Measurements from ENCODE around the gene FLYWCH2. TPM values are rescaled to one million over a fixed set of nuclear protein-coding genes. Genes with fewer than 3 reads are reported as not detected.
A peak's percentile ranks its signal among the peaks of the same experiment; 100 is the strongest.

FLYWCH2 gene
- total and polyA plus RNA-seq, 2 of the 13 experiments (the other 11 are each of a cell fraction or from before 2014, with no cell fraction given): 16.9 to 19.8 TPM

DNA sequence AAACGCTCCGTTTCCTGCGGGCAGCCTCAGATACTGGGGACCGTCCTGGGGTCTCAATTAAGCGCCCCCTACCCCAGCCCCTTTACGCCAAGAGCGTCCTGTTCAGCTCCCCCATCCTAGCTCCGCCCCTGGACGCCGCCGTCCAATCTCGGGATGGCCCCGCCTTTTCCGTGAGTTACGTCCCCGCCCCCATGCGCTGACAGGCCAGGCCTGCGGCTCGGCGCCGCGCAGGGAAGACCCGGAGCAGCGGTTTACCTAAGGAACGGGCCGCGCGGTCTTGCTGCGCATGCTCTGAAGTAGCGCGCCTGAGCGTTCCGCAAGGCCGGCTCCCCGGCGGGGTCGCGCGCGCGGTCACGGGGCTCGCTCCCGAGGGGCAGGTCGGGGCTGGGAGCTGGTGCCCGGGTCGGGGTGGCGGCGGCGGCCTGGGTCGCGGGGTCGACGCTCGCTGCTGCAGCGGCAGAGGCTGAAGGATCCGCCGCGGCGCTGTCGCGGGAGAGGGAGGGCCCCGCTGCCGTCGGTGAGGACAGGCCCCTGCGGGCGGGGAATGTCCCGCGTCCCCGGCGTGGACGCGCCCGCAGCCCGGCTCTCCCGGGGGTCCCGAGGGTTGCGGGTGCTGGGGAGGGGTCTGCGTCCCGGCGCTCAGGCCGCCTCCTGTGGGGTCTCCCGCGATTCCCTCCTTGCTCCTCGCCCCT, 28.8 kb downstream of the FLYWCH2 start, which contains the start of gene FLYWCH1 (continued):
- peak; percentile 18; the same call in 1 of the 2 replicates for TF ChIP-seq SOX5 (CRISPR knock-in tag; IDR thresholded peaks at IDR 0.05; ENCODE audit: borderline replicate concordance)
- 0 out of 2 replicates have a peak, but pooled peaks have one; percentile 66 for TF ChIP-seq MEF2D (CRISPR knock-in tag; IDR thresholded peaks at IDR 0.05)
- TF ChIP-seq, protein P1, sequence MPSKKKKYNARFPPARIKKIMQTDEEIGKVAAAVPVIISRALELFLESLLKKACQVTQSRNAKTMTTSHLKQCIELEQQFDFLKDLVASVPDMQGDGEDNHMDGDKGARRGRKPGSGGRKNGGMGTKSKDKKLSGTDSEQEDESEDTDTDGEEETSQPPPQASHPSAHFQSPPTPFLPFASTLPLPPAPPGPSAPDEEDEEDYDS (CRISPR knock-in tag; IDR thresholded peaks at IDR 0.05): peak; percentile 73
- TF ChIP-seq PPARG (CRISPR knock-in tag; conservative IDR thresholded peaks at IDR 0.05): 0 out of 2 replicates have a peak, but pooled peaks have one; percentile 26
- TF ChIP-seq NFYC (CRISPR knock-in tag; IDR thresholded peaks at IDR 0.05): peak; percentile 75
- no peak for TF ChIP-seq KMT2A (CRISPR knock-in tag; IDR thresholded peaks at IDR 0.05)
- peak; percentile 71 for TF ChIP-seq YY1 (IDR thresholded peaks at IDR 0.05; ENCODE audit: insufficient read depth, insufficient replicate concordance, low read depth, low read length)
- TF ChIP-seq, protein P2, sequence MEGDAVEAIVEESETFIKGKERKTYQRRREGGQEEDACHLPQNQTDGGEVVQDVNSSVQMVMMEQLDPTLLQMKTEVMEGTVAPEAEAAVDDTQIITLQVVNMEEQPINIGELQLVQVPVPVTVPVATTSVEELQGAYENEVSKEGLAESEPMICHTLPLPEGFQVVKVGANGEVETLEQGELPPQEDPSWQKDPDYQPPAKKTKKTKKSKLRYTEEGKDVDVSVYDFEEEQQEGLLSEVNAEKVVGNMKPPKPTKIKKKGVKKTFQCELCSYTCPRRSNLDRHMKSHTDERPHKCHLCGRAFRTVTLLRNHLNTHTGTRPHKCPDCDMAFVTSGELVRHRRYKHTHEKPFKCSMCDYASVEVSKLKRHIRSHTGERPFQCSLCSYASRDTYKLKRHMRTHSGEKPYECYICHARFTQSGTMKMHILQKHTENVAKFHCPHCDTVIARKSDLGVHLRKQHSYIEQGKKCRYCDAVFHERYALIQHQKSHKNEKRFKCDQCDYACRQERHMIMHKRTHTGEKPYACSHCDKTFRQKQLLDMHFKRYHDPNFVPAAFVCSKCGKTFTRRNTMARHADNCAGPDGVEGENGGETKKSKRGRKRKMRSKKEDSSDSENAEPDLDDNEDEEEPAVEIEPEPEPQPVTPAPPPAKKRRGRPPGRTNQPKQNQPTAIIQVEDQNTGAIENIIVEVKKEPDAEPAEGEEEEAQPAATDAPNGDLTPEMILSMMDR (CRISPR knock-in tag; IDR thresholded peaks at IDR 0.05): 0 out of 2 replicates have a peak, but pooled peaks have one; percentile 24
- TF ChIP-seq, protein P3, sequence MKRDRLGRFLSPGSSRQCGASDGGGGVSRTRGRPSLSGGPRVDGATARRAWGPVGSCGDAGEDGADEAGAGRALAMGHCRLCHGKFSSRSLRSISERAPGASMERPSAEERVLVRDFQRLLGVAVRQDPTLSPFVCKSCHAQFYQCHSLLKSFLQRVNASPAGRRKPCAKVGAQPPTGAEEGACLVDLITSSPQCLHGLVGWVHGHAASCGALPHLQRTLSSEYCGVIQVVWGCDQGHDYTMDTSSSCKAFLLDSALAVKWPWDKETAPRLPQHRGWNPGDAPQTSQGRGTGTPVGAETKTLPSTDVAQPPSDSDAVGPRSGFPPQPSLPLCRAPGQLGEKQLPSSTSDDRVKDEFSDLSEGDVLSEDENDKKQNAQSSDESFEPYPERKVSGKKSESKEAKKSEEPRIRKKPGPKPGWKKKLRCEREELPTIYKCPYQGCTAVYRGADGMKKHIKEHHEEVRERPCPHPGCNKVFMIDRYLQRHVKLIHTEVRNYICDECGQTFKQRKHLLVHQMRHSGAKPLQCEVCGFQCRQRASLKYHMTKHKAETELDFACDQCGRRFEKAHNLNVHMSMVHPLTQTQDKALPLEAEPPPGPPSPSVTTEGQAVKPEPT (CRISPR knock-in tag; IDR thresholded peaks at IDR 0.05; ENCODE audit: low read depth): peak; percentile 87; the same call in 1 of the 2 replicates
- TF ChIP-seq FOXP1 (IDR thresholded peaks at IDR 0.05): no peak
- 0 out of 2 replicates have a peak, but pooled peaks have one; percentile 15 for TF ChIP-seq FOXP1 (CRISPR knock-in tag; IDR thresholded peaks at IDR 0.05)
- TF ChIP-seq ZNF441 (CRISPR knock-in tag; IDR thresholded peaks at IDR 0.05; ENCODE audit: borderline replicate concordance): peak; percentile 75; the same call in 1 of the 2 replicates
- peak; percentile 91 for TF ChIP-seq SPEN (CRISPR knock-in tag; IDR thresholded peaks at IDR 0.05; ENCODE audit: low read depth)
- TF ChIP-seq ZBTB7A (CRISPR knock-in tag; IDR thresholded peaks at IDR 0.05): peak; percentile 48; the same call in 1 of the 2 replicates
- TF ChIP-seq ZNF772 (CRISPR knock-in tag; IDR thresholded peaks at IDR 0.05): peak; percentile 63
- TF ChIP-seq, protein P4, sequence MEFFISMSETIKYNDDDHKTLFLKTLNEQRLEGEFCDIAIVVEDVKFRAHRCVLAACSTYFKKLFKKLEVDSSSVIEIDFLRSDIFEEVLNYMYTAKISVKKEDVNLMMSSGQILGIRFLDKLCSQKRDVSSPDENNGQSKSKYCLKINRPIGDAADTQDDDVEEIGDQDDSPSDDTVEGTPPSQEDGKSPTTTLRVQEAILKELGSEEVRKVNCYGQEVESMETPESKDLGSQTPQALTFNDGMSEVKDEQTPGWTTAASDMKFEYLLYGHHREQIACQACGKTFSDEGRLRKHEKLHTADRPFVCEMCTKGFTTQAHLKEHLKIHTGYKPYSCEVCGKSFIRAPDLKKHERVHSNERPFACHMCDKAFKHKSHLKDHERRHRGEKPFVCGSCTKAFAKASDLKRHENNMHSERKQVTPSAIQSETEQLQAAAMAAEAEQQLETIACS (CRISPR knock-in tag; IDR thresholded peaks at IDR 0.05): peak; percentile 98
- peak; percentile 56; the same call in 1 of the 2 replicates for TF ChIP-seq ZNF563 (CRISPR knock-in tag; IDR thresholded peaks at IDR 0.05)
- TF ChIP-seq RAD21 (CRISPR knock-in tag; IDR thresholded peaks at IDR 0.05): peak; percentile 58; the same call in 1 of the 2 replicates
- TF ChIP-seq XRCC5 (optimal IDR thresholded peaks at IDR 0.05; ENCODE audit: low read length): peak; percentile 90
- peak; percentile 94 for TF ChIP-seq HNRNPLL (IDR thresholded peaks at IDR 0.05; ENCODE audit: low read depth, low read length, poor library complexity, severe bottlenecking)
- TF ChIP-seq ZBTB42 (CRISPR knock-in tag; IDR thresholded peaks at IDR 0.05): no peak
- TF ChIP-seq ZNF34 (CRISPR knock-in tag; IDR thresholded peaks at IDR 0.05; ENCODE audit: borderline replicate concordance): 0 out of 2 replicates have a peak, but pooled peaks have one; percentile 36
- peak; percentile 64; the same call in 1 of the 2 replicates for TF ChIP-seq ELF3 (CRISPR knock-in tag; IDR thresholded peaks at IDR 0.05)
- no peak for TF ChIP-seq SIX1 (CRISPR knock-in tag; IDR thresholded peaks at IDR 0.05; ENCODE audit: borderline replicate concordance)
- no peak for TF ChIP-seq ZFP36 (IDR thresholded peaks at IDR 0.05; ENCODE audit: borderline replicate concordance, low read depth, low read length, partially characterized antibody)

Measured in HepG2 (cell line).